ENCODE results near the gene TSPEAR.

The TSPEAR gene

DNA sequence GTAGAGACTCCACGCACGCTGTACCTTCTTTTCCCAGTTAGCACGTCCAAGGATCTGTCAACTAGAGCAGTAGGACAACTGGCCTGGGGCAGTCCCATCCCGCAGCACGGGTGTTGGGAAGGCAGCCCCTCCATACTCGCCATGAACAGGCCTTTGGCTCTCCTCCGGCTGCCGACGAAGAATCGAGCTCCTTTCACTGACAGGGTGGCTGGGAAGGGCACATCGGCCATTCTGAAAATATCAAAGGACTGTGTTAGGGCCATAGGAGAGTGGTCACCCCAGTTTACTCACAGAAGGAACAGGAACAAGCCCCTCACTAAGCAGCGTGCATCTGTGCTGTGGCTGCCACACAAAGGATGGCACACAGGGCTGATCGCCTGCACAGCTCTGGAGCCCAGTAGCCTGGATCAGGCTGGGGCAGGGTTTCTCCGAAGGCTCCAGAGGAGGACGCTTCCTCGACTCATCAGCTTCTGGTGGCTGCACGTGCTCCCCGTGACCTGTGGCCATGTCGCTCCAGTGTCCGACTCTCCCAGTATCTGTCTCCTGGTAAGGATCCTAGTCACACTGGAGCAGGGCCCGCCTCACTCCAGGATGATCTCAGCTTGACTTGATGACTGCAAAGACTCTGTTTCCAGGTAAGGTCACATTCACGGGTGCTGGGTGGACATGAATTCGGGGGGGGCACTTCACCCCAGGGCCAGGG lies 180.3 kb downstream of the TSPEAR start:
- Histone ChIP-seq H3K36me3 (ENCODE audit: control insufficient read depth, low read length) (no peaks in the 10 kb centered on the region), H3K27ac (ENCODE audit: low read depth, low read length) (no peak overlapping the region), H3K79me2 (ENCODE audit: control insufficient read depth, low read length) (no peaks in the 10 kb centered on the region), H3K27me3 (ENCODE audit: control insufficient read depth, low read length) (no peaks in the 10 kb centered on the region), H3K4me3 (ENCODE audit: low read length) (no peak overlapping the region), H3K4me1 (ENCODE audit: control insufficient read depth, low read length) (no peaks in the 10 kb centered on the region), H3F3A (ENCODE audit: control insufficient read depth, insufficient read depth) (no peaks in the 10 kb centered on the region), H4K20me1 (ENCODE audit: control insufficient read depth, insufficient read depth, low read depth, low read length) (no peaks in the 10 kb centered on the region), H3K4me2 (ENCODE audit: low read length) (no peak overlapping the region), H3K9me3 (ENCODE audit: control insufficient read depth, insufficient read depth, low read length) (no peaks in the 10 kb centered on the region), H3K9me2 (replicated peaks; ENCODE audit: control insufficient read depth, low read length) (no peaks in the 10 kb centered on the region)
- TF ChIP-seq EZH2phosphoT487 (IDR thresholded peaks at IDR 0.05; ENCODE audit: borderline replicate concordance, low read length) = no peak
- TF ChIP-seq, protein P1, sequence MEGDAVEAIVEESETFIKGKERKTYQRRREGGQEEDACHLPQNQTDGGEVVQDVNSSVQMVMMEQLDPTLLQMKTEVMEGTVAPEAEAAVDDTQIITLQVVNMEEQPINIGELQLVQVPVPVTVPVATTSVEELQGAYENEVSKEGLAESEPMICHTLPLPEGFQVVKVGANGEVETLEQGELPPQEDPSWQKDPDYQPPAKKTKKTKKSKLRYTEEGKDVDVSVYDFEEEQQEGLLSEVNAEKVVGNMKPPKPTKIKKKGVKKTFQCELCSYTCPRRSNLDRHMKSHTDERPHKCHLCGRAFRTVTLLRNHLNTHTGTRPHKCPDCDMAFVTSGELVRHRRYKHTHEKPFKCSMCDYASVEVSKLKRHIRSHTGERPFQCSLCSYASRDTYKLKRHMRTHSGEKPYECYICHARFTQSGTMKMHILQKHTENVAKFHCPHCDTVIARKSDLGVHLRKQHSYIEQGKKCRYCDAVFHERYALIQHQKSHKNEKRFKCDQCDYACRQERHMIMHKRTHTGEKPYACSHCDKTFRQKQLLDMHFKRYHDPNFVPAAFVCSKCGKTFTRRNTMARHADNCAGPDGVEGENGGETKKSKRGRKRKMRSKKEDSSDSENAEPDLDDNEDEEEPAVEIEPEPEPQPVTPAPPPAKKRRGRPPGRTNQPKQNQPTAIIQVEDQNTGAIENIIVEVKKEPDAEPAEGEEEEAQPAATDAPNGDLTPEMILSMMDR (IDR thresholded peaks at IDR 0.05; ENCODE audit: low read depth, low read length, poor library complexity, severe bottlenecking) = no peak

DNA sequence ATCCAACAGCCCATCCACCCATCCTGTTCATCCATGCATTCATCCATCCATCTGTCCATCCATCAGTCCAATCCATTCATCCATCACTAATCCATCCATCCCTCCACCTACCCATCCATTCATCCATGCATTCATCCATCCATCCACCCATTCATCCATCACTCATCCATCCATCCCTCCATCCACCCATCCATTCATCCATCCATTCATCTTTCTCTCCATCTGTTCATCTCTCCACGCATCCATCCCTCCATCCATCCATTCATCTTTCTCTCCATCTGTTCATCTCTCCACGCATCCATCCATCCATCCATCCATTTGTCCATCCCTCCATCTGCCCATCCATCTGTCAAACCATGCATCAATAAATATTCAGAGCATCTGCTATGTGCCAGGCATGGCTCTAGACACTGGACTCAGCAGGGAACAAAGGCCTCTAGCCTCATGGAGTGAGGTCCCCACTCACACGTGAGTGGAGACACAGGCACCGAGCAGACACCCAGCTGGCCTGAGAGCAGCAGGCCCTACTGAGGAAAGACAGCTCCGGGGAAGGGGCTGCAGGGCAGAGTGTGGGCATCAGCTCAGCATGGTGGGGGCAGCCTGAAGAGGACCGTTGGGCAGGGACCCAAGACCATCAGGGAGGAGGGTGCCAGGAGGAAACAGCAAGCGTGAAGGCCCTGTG lies 181.0 kb downstream of the TSPEAR start:
- Histone ChIP-seq H3K9me2 (replicated peaks; ENCODE audit: control insufficient read depth, low read length) (no peaks in the 10 kb centered on the region), H4K20me1 (ENCODE audit: control insufficient read depth, insufficient read depth, low read depth, low read length) (no peaks in the 10 kb centered on the region), H3K4me1 (ENCODE audit: control insufficient read depth, low read length) (no peaks in the 10 kb centered on the region), H3K27me3 (ENCODE audit: control insufficient read depth, low read length) (no peaks in the 10 kb centered on the region), H3K4me2 (ENCODE audit: low read length) (no peak overlapping the region), H3K36me3 (ENCODE audit: control insufficient read depth, low read length) (no peaks in the 10 kb centered on the region), H3K79me2 (ENCODE audit: control insufficient read depth, low read length) (no peaks in the 10 kb centered on the region), H3K27ac (ENCODE audit: low read depth, low read length) (no peak overlapping the region), H3K4me3 (ENCODE audit: low read length) (no peak overlapping the region), H3K9me3 (ENCODE audit: control insufficient read depth, insufficient read depth, low read length) (no peaks in the 10 kb centered on the region), H3F3A (ENCODE audit: control insufficient read depth, insufficient read depth) (no peaks in the 10 kb centered on the region)
- TF ChIP-seq, protein P1 (IDR thresholded peaks at IDR 0.05; ENCODE audit: low read depth, low read length, poor library complexity, severe bottlenecking) = no peak
- no peak for TF ChIP-seq EZH2phosphoT487 (IDR thresholded peaks at IDR 0.05; ENCODE audit: borderline replicate concordance, low read length)

DNA sequence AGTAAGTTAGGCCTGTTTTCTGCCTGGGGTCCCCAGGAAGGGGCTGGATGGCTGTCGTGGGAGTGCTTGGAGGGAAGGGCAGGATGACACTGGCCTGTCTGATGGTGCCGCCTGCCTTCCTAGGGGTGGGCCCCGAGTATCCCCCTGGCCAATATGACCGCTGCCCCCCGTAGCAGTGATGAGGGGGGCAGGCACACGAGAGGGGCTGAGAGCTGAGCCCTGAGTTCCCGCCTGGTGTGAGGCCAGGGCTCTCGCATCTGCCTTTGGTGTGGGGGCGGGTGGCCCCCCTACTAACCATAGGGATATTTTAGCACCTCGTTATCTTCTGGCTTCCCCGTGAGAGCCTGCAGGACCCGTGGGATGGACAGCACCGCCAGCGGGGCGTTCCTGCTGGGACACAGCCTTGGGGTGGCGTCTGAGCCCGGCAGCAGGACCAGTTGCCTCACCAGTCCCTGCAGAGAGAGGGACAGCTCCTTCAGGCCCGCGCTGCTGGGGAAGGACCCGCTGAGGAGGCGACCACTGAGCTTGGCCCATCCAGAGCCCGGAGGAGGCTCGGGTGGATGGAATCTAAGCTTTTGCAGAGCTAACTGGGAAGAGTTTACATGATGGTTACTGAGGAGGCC lies 181.8 kb downstream of the TSPEAR start:
- Histone ChIP-seq H3F3A (ENCODE audit: control insufficient read depth, insufficient read depth) (no peaks in the 10 kb centered on the region), H3K79me2 (ENCODE audit: control insufficient read depth, low read length) (no peaks in the 10 kb centered on the region), H3K27me3 (ENCODE audit: control insufficient read depth, low read length) (no peaks in the 10 kb centered on the region), H3K4me3 (ENCODE audit: low read length) (no peak overlapping the region), H3K9me3 (ENCODE audit: control insufficient read depth, insufficient read depth, low read length) (peaks cover 4% of the 10 kb centered on the region; the same call in 1 of the 2 replicates), H3K36me3 (ENCODE audit: control insufficient read depth, low read length) (no peaks in the 10 kb centered on the region), H3K27ac (ENCODE audit: low read depth, low read length) (no peak overlapping the region), H3K9me2 (replicated peaks; ENCODE audit: control insufficient read depth, low read length) (no peaks in the 10 kb centered on the region), H3K4me1 (ENCODE audit: control insufficient read depth, low read length) (no peaks in the 10 kb centered on the region), H3K4me2 (ENCODE audit: low read length) (no peak overlapping the region), H4K20me1 (ENCODE audit: control insufficient read depth, insufficient read depth, low read depth, low read length) (no peaks in the 10 kb centered on the region)
- TF ChIP-seq EZH2phosphoT487 (IDR thresholded peaks at IDR 0.05; ENCODE audit: borderline replicate concordance, low read length) = no peak
- TF ChIP-seq, protein P1 (IDR thresholded peaks at IDR 0.05; ENCODE audit: low read depth, low read length, poor library complexity, severe bottlenecking) = no peak

Data from DOHH2 (cell line).